HUES48 (cell line): ENCODE results near the gene MAMDC2.
A peak's percentile ranks its signal among the peaks of the same experiment; 100 is the strongest.

ENCODE experiments used
- H3K27ac ChIP-seq: one replicate; pipeline ENCODE4 v1.7.0; 2013; ENCODE audit warnings: low read depth, low read length, inconsistent platforms
- H3K27me3 ChIP-seq: 2 replicates; pipeline ENCODE4 v1.6.1; 2013; ENCODE audit warnings: mild to moderate bottlenecking, low read length; ENCODE audit not compliant: control insufficient read depth, insufficient read depth
- H3K36me3 ChIP-seq: 2 replicates; pipeline ENCODE4 v1.6.1; 2013; ENCODE audit warnings: low read length; ENCODE audit not compliant: control insufficient read depth, insufficient read depth
- H3K4me1 ChIP-seq: 2 replicates; pipeline ENCODE4 v1.6.1; 2013; ENCODE audit warnings: mild to moderate bottlenecking, low read length; ENCODE audit not compliant: control insufficient read depth, insufficient read depth
- H3K4me3 ChIP-seq: 2 replicates; pipeline ENCODE4 v1.5.1; 2013; ENCODE audit warnings: mild to moderate bottlenecking, low read depth, low read length
- H3K9ac ChIP-seq: 2 replicates; pipeline ENCODE4 v1.6.1; 2013; ENCODE audit warnings: mild to moderate bottlenecking, low read depth, low read length, moderate library complexity
- H3K9me3 ChIP-seq: 2 replicates; pipeline ENCODE4 v1.6.1; 2013; ENCODE audit warnings: low read length; ENCODE audit not compliant: control insufficient read depth, insufficient read depth

The MAMDC2 gene

DNA sequence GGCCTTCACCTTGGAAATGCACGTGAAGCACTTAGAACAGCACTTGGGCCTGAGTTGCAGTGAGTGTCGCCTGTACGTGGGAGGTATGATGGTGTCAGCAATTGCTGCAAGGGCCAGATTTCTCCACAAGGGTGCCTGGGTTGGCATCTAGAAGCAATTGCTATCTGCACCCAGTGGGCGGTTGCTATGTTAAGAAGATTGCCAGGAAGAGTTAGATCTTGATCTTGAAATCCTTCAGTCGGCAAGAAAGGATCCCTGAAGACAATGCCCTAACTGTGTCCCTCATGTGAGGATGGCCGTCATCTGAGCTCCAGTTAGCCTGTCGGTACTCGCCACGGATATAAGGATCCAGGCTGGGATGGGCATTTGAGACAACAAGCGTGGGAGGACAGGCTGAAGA is 62.9 kb downstream of the MAMDC2 start:
- H3K4me1 ChIP-seq = peaks cover 8% of the 10 kb centered on the region
- no peaks in the 10 kb centered on the region for H3K36me3 ChIP-seq
- no peaks in the 10 kb centered on the region for H3K27me3 ChIP-seq
- no peak overlapping the region for H3K27ac ChIP-seq
- H3K9me3 ChIP-seq = no peaks in the 10 kb centered on the region
- H3K4me3 ChIP-seq = no peak overlapping the region
- H3K9ac ChIP-seq = no peak overlapping the region

- H3K36me3 ChIP-seq = no peaks in the 10 kb centered on the region
- no peaks in the 10 kb centered on the region for H3K9me3 ChIP-seq
- H3K27me3 ChIP-seq = no peaks in the 10 kb centered on the region
- no peak overlapping the region for H3K4me3 ChIP-seq
- no peak overlapping the region for H3K9ac ChIP-seq
- H3K27ac ChIP-seq = no peak overlapping the region
- peaks cover 8% of the 10 kb centered on the region for H3K4me1 ChIP-seq
These were observed 63.9 kb downstream of the MAMDC2 start for GRCh38 chr9:70107558-70107957.

DNA sequence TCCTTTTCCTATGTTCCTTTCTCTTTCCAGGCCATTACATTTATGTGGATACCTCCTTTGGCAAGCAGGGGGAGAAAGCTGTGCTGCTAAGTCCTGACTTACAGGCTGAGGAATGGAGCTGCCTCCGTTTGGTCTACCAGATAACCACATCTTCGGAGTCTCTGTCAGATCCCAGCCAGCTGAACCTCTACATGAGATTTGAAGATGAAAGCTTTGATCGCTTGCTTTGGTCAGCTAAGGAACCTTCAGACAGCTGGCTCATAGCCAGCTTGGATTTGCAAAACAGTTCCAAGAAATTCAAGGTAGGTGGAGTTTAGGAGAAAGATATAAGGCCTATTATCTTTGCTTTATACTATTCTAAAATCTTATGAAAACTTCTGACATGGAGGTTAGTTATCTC is 64.5 kb downstream of the MAMDC2 start:
- Histone ChIP-seq H3K36me3 (no peaks in the 10 kb centered on the region), H3K27ac (no peak overlapping the region), H3K9ac (no peak overlapping the region), H3K27me3 (no peaks in the 10 kb centered on the region), H3K9me3 (no peaks in the 10 kb centered on the region), H3K4me1 (peaks cover 12% of the 10 kb centered on the region), H3K4me3 (no peak overlapping the region)

DNA sequence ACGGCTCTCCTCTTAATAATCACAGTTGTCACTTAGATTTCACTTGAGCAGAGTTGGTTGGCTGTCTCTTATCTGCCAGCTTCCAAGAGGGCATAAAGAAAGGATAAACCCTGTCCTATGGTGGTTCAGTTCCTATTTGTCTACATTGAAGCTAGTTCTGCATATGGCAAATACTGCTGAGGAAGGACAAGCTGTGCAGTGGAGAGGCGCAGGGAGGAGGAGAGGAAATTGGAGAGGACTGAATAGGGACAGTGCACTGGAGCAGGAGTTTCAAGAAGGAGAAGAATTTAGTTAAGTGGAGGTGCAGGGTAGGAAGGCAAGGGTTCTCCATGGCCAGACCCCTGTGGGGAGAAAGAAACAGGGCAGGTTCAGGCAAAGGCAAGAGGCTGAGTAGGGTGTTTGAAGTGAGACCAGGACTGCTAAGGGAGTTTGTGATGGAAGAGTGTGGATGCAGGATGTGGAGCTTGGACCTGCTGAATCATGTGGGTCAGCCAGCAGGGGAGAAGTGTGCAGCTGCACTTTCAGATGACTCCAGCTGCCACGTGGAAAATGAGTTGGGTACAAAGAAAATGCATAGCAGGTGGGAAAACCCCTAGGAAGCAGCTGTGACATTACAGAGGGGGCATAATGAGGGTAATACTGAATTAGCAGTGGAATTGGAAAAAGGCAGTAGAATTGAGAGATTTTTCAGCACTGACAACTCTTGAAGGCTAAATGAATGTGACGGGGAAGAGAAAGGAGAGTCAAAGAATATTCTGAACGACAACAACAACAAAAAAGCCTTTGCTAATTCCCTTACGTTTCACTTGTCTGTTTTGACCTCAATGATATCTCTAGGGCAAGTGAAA is 66.8 kb downstream of the MAMDC2 start:
- Histone ChIP-seq H3K36me3 (no peaks in the 10 kb centered on the region), H3K27ac (no peak overlapping the region), H3K4me1 (peaks cover 20% of the 10 kb centered on the region), H3K4me3 (no peak overlapping the region), H3K9me3 (no peaks in the 10 kb centered on the region), H3K27me3 (no peaks in the 10 kb centered on the region), H3K9ac (no peak overlapping the region)

GRCh38 chr9:70111042-70111602 is 67.5 kb downstream of the MAMDC2 start:
- no peaks in the 10 kb centered on the region for H3K9me3 ChIP-seq
- peaks cover 27% of the 10 kb centered on the region for H3K4me1 ChIP-seq
- no peak overlapping the region for H3K4me3 ChIP-seq
- H3K27me3 ChIP-seq = no peaks in the 10 kb centered on the region
- H3K36me3 ChIP-seq = no peaks in the 10 kb centered on the region
- H3K9ac ChIP-seq = no peak overlapping the region
- no peak overlapping the region for H3K27ac ChIP-seq

- Histone ChIP-seq H3K9ac (no peak overlapping the region), H3K27ac (no peak overlapping the region), H3K27me3 (no peaks in the 10 kb centered on the region), H3K9me3 (no peaks in the 10 kb centered on the region), H3K4me3 (no peak overlapping the region), H3K4me1 (peaks cover 29% of the 10 kb centered on the region), H3K36me3 (no peaks in the 10 kb centered on the region)
These were observed 68.1 kb downstream of the MAMDC2 start for GRCh38 chr9:70111641-70112236.

- H3K4me3 ChIP-seq = no peak overlapping the region
- no peaks in the 10 kb centered on the region for H3K9me3 ChIP-seq
- H3K9ac ChIP-seq = no peak overlapping the region
- H3K27me3 ChIP-seq = no peaks in the 10 kb centered on the region
- H3K27ac ChIP-seq = no peak overlapping the region
- H3K36me3 ChIP-seq = no peaks in the 10 kb centered on the region
- H3K4me1 ChIP-seq = peaks cover 29% of the 10 kb centered on the region
These were observed 69.3 kb downstream of the MAMDC2 start for GRCh38 chr9:70112981-70113380.

- H3K4me1 ChIP-seq = peaks cover 29% of the 10 kb centered on the region
- H3K9me3 ChIP-seq = no peaks in the 10 kb centered on the region
- no peaks in the 10 kb centered on the region for H3K27me3 ChIP-seq
- no peaks in the 10 kb centered on the region for H3K36me3 ChIP-seq
- no peak overlapping the region for H3K27ac ChIP-seq
- H3K9ac ChIP-seq = no peak overlapping the region
- no peak overlapping the region for H3K4me3 ChIP-seq
These were observed 69.9 kb downstream of the MAMDC2 start for GRCh38 chr9:70113403-70114022.

GRCh38 chr9:70114898-70115297 is 71.2 kb downstream of the MAMDC2 start:
- H3K4me1 ChIP-seq = peaks cover 29% of the 10 kb centered on the region
- no peak overlapping the region for H3K9ac ChIP-seq
- H3K36me3 ChIP-seq = no peaks in the 10 kb centered on the region
- peak overlapping the region; percentile 32 for H3K27ac ChIP-seq
- H3K4me3 ChIP-seq = no peak overlapping the region
- no peaks in the 10 kb centered on the region for H3K9me3 ChIP-seq
- no peaks in the 10 kb centered on the region for H3K27me3 ChIP-seq

DNA sequence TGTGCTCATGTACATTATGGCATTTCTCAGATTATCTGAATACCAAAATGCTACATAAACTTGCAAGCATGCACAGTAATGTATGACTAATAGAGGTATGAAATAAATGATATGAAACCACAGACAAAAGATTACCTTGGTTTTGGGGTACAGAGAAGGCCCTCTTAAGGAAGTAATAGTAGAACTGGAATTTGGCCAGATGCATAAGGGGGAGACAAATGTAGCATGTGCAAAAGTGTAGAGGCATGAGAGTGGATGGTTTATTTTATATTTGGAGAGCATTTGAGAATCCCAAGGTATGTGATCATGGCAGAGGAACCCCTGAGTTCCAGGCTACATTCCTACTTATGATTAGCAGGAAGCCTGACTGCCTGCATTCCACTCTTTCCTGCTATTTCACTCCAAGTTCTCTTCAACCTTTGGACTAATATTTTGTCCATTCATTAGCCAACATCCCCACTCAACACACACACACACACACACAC is 74.2 kb downstream of the MAMDC2 start:
- Histone ChIP-seq H3K4me1 (peaks cover 20% of the 10 kb centered on the region), H3K4me3 (no peak overlapping the region), H3K9ac (no peak overlapping the region), H3K27ac (no peak overlapping the region), H3K27me3 (no peaks in the 10 kb centered on the region), H3K36me3 (no peaks in the 10 kb centered on the region), H3K9me3 (no peaks in the 10 kb centered on the region)

GRCh38 chr9:70119786-70120185 is 76.1 kb downstream of the MAMDC2 start:
- no peak overlapping the region for H3K4me3 ChIP-seq
- H3K9ac ChIP-seq = no peak overlapping the region
- no peak overlapping the region for H3K27ac ChIP-seq
- no peaks in the 10 kb centered on the region for H3K27me3 ChIP-seq
- H3K36me3 ChIP-seq = no peaks in the 10 kb centered on the region
- H3K4me1 ChIP-seq = peaks cover 11% of the 10 kb centered on the region
- H3K9me3 ChIP-seq = no peaks in the 10 kb centered on the region
